Hematopoietic multipotent progenitor cell treated with erythropoietin and hydrocortisone succinate and interleukin-3 and kit ligand, for 17 days (in vitro differentiated cells): ENCODE measurements around the gene PLD3.

ENCODE experiments used
- DNase-seq: peaks from one replicate; pipeline ENCODE4 v3.0.0-alpha.2; 2015; ENCODE audit warnings: low spot score

PLD3 gene

GRCh38 chr19:40348125-40348913 is at the start of gene PLD3, which contains the start of gene C19orf47:
Gene PLD3 (plus strand): TSS chr19:40348695. CDS start chr19:40366484, 17,789 bp downstream.
Gene C19orf47 (minus strand): TSS chr19:40348397. CDS start chr19:40341857, 6,540 bp downstream.
- peak; percentile 99 for DNase-seq

- no peak for DNase-seq
These were observed 47.8 kb upstream of the PLD3 start for GRCh38 chr19:40300668-40301067.

- no peak for DNase-seq
These were observed 46.1 kb upstream of the PLD3 start for GRCh38 chr19:40302224-40303011.

GRCh38 chr19:40303765-40304164 is 44.7 kb upstream of the PLD3 start:
- no peak for DNase-seq

GRCh38 chr19:40304306-40304705 is 44.2 kb upstream of the PLD3 start:
- no peak for DNase-seq

- peak; percentile 87 for DNase-seq
These were observed 43.1 kb upstream of the PLD3 start for GRCh38 chr19:40305403-40305802.

- no peak for DNase-seq
These were observed 38.8 kb upstream of the PLD3 start for GRCh38 chr19:40309666-40310065.

- DNase-seq = no peak
These were observed 36.0 kb upstream of the PLD3 start for GRCh38 chr19:40312533-40312932.

- DNase-seq = no peak
These were observed 35.1 kb upstream of the PLD3 start for GRCh38 chr19:40313229-40313983.

- DNase-seq = no peak
These were observed 33.8 kb upstream of the PLD3 start for GRCh38 chr19:40314656-40315055.

- DNase-seq = no peak
These were observed 32.6 kb upstream of the PLD3 start for GRCh38 chr19:40315812-40316470.

GRCh38 chr19:40317338-40317737 is 31.2 kb upstream of the PLD3 start:
- DNase-seq = no peak

GRCh38 chr19:40320558-40320935 is 27.9 kb upstream of the PLD3 start:
- DNase-seq = no peak

- DNase-seq = no peak
These were observed 27.4 kb upstream of the PLD3 start for GRCh38 chr19:40321076-40321475.

- no peak for DNase-seq
These were observed 26.8 kb upstream of the PLD3 start for GRCh38 chr19:40321566-40322270.

- DNase-seq = no peak
These were observed 26.3 kb upstream of the PLD3 start for GRCh38 chr19:40322271-40322610.

- no peak for DNase-seq
These were observed 25.4 kb upstream of the PLD3 start for GRCh38 chr19:40322951-40323615.

- DNase-seq = no peak
These were observed 24.8 kb upstream of the PLD3 start for GRCh38 chr19:40323705-40324104.

- DNase-seq = no peak
These were observed 22.3 kb upstream of the PLD3 start for GRCh38 chr19:40326201-40326600.

- no peak for DNase-seq
These were observed 17.4 kb upstream of the PLD3 start for GRCh38 chr19:40331052-40331451.

GRCh38 chr19:40332669-40333068 is 15.8 kb upstream of the PLD3 start:
- DNase-seq = no peak
